Measurements from ENCODE around the gene STK10. TPM values are rescaled to one million over a fixed set of nuclear protein-coding genes. Genes with fewer than 3 reads are reported as not detected.
A peak's percentile ranks its signal among the peaks of the same experiment; 100 is the strongest.

STK10 gene
- total RNA-seq, 2 donors from 2014 or later: 14.3 to 17.9 TPM

GRCh38 chr5:172102913-172103626, 85.0 kb downstream of the STK10 start:
- no peaks in the 10 kb centered on the region for H3K9me3 Mint-ChIP-seq
- Histone ChIP-seq H3K27me3 (ENCODE audit: control insufficient read depth, insufficient read depth, low read length, poor library complexity, severe bottlenecking) (no peaks in the 10 kb centered on the region), H3K4me3 (ENCODE audit: low read length) (no peak overlapping the region), H3K4me1 (ENCODE audit: control insufficient read depth, insufficient read depth, low read length) (no peaks in the 10 kb centered on the region), H3K36me3 (ENCODE audit: control insufficient read depth, insufficient read depth, low read length) (no peaks in the 10 kb centered on the region), H3K9ac (ENCODE audit: extremely low read depth, low read length, poor library complexity, severe bottlenecking) (no peak overlapping the region), H3K27ac (ENCODE audit: low read depth, low read length) (peak overlapping the region; percentile 92), H3K9me3 (ENCODE audit: control insufficient read depth, low read length) (no peaks in the 10 kb centered on the region)
- H3K4me1 Mint-ChIP-seq: peaks cover 5% of the 10 kb centered on the region
- 51 to 74% methylated on average over 17 to 21 of the region's 21 CpGs for WGBS, 2 experiments (ENCODE audit: insufficient coverage in 1 of 2, insufficient read length in 1 of 2)
- no peaks in the 10 kb centered on the region for H3K27me3 Mint-ChIP-seq (ENCODE audit: insufficient read depth)
- no peak overlapping the region for H3K4me3 Mint-ChIP-seq
- TF ChIP-seq CTCF (conservative IDR thresholded peaks at IDR 0.05): no peak
- peaks cover 5% of the 10 kb centered on the region for H3K36me3 Mint-ChIP-seq (ENCODE audit: low read depth)
- DNase-seq: peak; percentile 68
- H3K27ac Mint-ChIP-seq: no peak overlapping the region

GRCh38 chr5:172102218-172102870, 85.7 kb downstream of the STK10 start:
- Mint-ChIP-seq H3K4me1 (peaks cover 5% of the 10 kb centered on the region), H3K9me3 (no peaks in the 10 kb centered on the region), H3K4me3 (no peak overlapping the region), H3K27ac (no peak overlapping the region), H3K36me3 (ENCODE audit: low read depth) (peaks cover 5% of the 10 kb centered on the region), H3K27me3 (ENCODE audit: insufficient read depth) (no peaks in the 10 kb centered on the region)
- TF ChIP-seq CTCF (conservative IDR thresholded peaks at IDR 0.05): no peak
- Histone ChIP-seq H3K27ac (ENCODE audit: low read depth, low read length) (no peak overlapping the region), H3K27me3 (ENCODE audit: control insufficient read depth, insufficient read depth, low read length, poor library complexity, severe bottlenecking) (no peaks in the 10 kb centered on the region), H3K4me1 (ENCODE audit: control insufficient read depth, insufficient read depth, low read length) (no peaks in the 10 kb centered on the region), H3K36me3 (ENCODE audit: control insufficient read depth, insufficient read depth, low read length) (no peaks in the 10 kb centered on the region), H3K9me3 (ENCODE audit: control insufficient read depth, low read length) (no peaks in the 10 kb centered on the region), H3K9ac (ENCODE audit: extremely low read depth, low read length, poor library complexity, severe bottlenecking) (no peak overlapping the region), H3K4me3 (ENCODE audit: low read length) (no peak overlapping the region)
- DNase-seq: no peak
- WGBS, 2 experiments (ENCODE audit: insufficient coverage in 1 of 2, insufficient read length in 1 of 2): 93 to 95% methylated on average over 17 to 22 of the region's 22 CpGs

- no peak for DNase-seq
- H3K9me3 ChIP-seq (ENCODE audit: control insufficient read depth, low read length): no peaks in the 10 kb centered on the region
- H3K27ac Mint-ChIP-seq: no peak overlapping the region
- no peaks in the 10 kb centered on the region for H3K9me3 Mint-ChIP-seq
- peaks cover under 1% of the 10 kb centered on the region for H3K4me1 Mint-ChIP-seq
- WGBS, 2 experiments (ENCODE audit: insufficient coverage in 1 of 2, insufficient read length in 1 of 2): 94 to 96% methylated on average over 12 to 14 of the region's 14 CpGs
- TF ChIP-seq CTCF (conservative IDR thresholded peaks at IDR 0.05): no peak
- peaks cover 5% of the 10 kb centered on the region for H3K36me3 Mint-ChIP-seq (ENCODE audit: low read depth)
- H3K27me3 ChIP-seq (ENCODE audit: control insufficient read depth, insufficient read depth, low read length, poor library complexity, severe bottlenecking): no peaks in the 10 kb centered on the region
- no peak overlapping the region for H3K4me3 ChIP-seq (ENCODE audit: low read length)
- no peak overlapping the region for H3K4me3 Mint-ChIP-seq
- no peak overlapping the region for H3K9ac ChIP-seq (ENCODE audit: extremely low read depth, low read length, poor library complexity, severe bottlenecking)
- H3K27ac ChIP-seq (ENCODE audit: low read depth, low read length): no peak overlapping the region
- H3K36me3 ChIP-seq (ENCODE audit: control insufficient read depth, insufficient read depth, low read length): no peaks in the 10 kb centered on the region
- H3K27me3 Mint-ChIP-seq (ENCODE audit: insufficient read depth): no peaks in the 10 kb centered on the region
- no peaks in the 10 kb centered on the region for H3K4me1 ChIP-seq (ENCODE audit: control insufficient read depth, insufficient read depth, low read length)
Measured at GRCh38 chr5:172101547-172102217, 86.3 kb downstream of the STK10 start.
